ENCODE data around the gene COL5A2.

DNA sequence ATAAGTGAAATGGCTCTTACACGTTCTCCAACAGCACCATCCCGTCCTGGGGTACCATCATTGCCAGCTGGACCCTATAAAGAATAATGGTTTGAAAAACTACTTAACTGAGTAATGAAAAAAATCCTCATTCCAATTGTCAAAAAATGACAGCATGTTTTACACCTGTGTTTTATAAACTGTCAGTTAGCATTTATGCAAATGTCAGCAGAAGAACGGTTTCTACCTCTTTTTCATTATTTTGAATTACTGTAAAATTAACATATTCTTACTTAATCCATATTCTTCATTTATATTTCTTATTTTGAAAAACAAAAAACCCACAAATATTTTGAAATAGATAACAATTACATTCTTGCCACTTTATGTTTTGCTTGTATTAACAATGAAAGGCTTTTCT lies 131.4 kb downstream of the COL5A2 start:
- TF ChIP-seq CTCF (IDR thresholded peaks at IDR 0.05) (no peak), POLR2AphosphoS5 (IDR thresholded peaks at IDR 0.05) (no peak)

Data from upper lobe of left lung (tissue), 4 donors.